MV-4-11 (cell line): ENCODE measurements around the gene CNTN4.
A peak's percentile ranks its signal among the peaks of the same experiment; 100 is the strongest.
"Not testable (repeated sequence)": the region's sequence is repeated elsewhere in the genome, so short reads cannot be mapped to it uniquely, and the experiment has no call there.

Source experiments
- DNase-seq: peaks from one replicate; lab custom pipeline; 2025; lab: John Stamatoyannopoulos, UW

The CNTN4 gene

DNA sequence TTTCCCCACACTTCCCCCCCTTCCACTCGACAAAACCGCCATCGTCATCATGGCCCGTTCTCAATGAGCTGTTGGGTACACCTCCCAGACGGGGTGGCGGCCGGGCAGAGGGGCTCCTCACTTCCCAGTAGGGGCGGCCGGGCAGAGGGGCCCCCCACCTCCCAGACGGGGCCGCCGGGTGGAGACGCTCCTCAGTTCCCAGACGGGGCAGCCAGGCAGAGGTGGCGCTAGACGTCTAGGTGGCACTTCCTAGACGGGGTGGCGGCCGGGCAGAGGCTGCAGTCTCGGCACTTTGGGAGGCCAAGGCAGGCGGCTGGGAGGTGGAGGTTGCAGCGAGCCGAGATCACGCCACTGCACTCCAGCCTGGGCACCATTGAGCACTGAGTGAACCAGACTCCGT is 818.0 kb downstream of the CNTN4 start:
- DNase-seq, result not testable (repeated sequence)

DNA sequence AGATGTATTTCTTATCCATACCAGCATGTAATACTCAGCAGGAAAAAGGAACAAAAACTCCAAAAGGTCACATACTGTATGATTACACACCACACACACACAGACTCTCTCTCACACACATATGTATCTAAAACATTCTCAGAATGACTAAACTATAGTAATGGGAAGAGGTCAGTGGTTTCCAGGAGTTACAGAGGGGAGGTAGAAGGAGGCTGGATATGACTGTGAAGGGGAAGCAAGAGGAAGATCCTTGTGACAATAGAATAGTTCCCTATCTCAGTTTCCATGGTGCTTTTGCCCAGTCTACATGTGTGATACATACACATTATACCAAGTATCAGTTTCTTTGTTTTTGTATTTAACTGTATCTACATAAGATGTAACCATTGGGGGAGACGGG is 821.4 kb downstream of the CNTN4 start:
- peak; percentile 87 for DNase-seq

DNA sequence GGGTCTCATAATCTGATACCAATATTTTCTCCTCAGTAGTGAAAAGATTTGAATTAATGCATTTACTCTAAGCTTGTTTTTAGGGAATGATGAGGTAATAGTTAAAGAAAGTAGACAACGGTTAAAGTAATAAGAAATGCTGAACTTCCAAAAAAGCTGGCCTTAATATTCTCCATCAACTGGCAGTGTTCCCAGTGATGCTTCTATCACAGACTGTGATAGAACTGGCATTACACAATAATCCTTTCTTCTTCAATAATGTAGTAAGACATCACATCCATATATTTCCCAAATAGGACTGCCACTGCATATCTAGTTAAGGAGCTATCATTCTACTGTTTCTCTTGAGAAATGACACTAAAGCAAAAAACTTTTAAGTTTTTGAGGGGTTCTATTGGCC is 822.8 kb downstream of the CNTN4 start:
- no peak for DNase-seq

DNA sequence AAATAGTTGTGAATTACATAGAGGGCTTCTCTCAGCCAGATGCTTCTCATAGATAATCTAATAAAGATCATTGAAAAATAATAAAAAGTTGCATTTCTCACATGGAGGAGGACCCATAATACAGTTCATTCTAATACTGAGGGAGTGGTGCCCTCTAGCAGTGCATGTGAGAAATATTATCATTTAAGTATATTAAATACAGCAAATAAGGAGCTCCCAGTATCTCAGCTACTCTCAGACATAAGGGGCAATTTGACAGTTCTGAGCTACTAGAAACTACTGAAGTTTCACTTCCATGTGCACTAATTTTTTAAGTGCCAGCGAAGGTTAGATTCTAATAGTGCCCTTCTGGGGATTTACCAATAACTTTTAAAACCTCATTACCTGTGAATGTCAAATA is 823.2 kb downstream of the CNTN4 start:
- peak; percentile 46 for DNase-seq

DNA sequence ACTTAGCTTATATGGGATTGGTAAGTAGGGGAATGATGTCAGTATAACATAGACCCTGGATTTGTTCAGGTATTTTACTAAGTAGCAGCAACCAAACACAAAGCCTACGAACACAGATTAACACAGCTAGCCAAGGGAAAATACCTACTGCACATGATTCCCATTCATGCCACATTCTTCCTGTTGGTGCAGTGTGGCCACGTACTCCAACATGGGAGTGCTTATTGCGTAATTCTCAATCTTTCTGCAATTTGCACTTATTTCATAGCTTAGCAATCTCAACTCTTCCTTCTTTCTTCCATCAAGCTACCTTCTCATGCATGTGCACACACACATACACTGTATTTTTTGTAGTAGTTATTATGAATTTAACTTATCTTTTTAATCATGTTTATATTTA is 824.7 kb downstream of the CNTN4 start:
- DNase-seq, result peak; percentile 21

DNA sequence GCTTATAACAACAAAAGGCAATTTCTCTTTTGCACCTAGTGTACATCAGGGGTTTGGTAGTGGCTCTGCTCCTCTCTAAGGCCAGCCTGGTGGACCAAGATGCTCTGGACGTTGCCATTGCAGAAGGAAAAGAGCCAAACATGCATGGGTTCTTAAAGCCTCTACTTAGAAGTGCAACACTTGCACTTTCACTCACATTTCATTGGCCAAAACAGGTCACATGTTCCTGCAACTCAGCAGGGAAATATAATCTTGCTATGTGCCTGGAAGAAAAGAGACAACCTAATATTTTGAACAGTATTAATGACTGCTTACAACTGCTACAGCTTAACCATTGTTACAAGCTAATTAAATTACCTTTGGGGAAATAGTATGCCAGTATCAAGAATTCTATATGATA is 828.6 kb downstream of the CNTN4 start:
- no peak for DNase-seq

DNA sequence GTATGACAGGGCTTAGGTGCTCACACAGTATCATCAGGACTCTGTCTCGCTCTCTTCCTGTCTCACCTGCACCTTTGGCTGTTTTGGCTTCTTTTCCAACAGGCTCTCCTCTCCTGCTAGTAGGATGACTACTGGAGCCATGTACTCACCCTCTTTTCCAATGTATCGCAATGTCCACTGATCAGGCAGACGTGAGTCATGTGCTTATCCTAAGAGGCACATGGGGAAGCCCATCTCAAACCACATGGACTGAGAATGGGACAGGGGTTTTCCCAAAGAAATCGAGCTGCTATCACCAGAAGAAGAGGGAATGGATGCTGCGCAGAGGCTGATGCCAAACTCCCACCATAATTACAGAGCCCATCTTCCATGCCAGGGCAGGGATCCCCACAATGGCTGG is 830.9 kb downstream of the CNTN4 start:
- DNase-seq, result no peak

DNA sequence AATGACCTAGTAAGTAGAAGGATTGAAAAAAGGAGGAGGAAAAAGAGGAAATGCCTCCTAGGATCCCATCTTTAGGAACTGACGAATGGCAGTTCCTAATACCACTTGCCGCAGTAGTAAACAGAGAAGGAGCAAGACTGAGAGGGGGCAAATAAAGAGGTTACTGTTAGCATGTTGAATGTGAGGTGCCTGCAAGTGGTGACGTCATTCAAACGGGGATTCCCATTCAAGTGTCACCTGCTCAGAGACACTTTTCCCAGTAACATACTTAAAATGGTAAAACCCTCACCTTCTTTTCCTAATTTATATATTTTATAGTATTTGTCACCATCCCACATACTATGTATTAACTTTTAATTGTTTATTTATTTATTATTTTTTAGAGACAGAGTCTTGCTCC is 832.6 kb downstream of the CNTN4 start:
- DNase-seq, result no peak

DNA sequence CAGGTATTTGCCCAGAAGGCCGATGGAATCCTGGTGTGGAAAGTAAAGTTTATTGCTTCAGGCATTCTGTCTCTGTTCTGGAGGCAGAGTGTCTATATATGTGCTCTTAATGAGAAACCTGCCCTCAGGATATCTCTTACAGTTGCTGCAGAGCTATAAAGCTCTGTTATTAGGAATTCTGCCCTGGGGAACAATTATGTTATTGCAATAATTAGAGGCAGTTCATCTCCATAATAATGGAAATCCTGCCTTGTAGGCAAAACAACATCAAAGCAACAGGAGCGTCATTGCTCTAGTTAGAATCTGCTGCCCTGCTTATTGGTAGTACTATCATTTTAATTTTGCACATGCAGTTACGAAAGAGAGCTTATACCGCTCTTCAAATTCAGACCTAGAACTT is 835.9 kb downstream of the CNTN4 start:
- no peak for DNase-seq

DNA sequence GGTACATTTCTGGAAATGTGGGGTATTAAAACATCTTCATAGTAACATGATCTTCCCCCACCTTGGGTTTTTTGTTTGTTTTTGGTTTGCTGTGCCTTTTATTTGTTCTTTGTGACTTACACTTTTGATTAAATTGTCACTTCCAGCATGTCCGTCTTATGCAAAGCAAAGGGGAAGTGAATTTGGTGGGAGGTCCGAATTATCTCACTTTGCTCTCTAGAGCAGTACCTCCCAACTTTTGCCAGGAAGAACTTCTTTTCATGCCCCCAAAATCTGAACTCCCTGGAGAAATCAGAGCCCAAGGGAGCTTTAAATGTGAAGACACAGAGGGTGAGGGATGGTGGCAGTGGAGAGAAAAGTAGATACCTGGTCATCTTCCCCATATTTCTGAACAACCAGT is 838.4 kb downstream of the CNTN4 start:
- peak; percentile 36 for DNase-seq

DNA sequence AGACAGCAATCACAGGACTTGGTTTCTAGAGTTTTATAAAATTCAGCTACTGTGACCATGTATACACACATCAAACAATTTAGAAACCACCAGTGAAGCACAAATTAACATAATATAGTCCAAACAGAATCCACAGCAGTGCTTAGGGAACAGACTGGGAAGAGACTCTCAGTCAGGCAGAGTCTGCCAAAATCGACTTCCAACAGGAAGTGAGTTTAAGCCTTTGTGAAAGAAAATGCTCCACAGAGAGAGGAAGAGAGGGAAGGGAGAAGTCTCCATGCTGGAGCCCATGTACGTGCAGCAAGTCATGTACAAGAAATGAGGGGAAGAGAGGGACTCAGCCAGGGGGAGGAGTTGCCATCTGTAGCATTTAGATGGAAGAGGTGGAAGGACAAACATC is 838.9 kb downstream of the CNTN4 start:
- DNase-seq, result peak; percentile 24

DNA sequence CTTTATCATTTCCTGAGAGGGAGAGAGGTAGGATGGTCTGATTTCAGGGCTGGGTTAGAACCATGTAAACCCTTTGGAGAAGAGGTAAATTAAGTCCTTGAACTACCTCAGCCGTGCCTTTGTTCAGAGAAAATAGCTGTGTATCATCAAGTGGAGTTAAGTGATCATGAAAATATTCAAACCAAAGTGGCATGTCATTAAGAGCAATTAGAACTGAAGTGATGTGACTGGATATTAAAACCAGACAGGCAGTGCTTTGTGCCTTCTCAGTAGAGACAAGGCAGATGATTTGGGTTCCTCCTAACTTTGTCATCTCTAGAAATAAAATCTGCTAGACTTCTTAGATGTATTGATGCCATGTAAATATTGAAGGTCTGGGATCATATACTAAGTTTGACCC is 840.0 kb downstream of the CNTN4 start:
- DNase-seq, result no peak

DNA sequence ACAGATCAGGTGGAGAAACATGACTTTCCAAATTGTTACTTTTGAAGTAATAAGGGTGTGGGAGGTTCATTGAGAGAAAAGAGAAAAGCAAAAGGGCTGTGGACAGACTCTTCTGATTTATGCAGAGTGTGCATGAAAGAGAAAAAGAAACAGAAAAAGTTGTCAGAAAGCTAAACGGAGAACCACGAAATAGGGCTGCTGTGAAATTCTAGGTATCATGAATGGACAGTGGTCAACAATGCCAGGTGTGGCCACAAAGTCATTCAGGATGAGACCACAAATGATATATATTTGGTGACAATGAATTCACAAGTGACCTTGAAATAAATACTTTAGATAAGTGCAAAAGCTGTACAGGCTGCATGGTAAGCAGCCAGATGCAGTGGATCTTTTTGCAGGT is 841.4 kb downstream of the CNTN4 start:
- no peak for DNase-seq

DNA sequence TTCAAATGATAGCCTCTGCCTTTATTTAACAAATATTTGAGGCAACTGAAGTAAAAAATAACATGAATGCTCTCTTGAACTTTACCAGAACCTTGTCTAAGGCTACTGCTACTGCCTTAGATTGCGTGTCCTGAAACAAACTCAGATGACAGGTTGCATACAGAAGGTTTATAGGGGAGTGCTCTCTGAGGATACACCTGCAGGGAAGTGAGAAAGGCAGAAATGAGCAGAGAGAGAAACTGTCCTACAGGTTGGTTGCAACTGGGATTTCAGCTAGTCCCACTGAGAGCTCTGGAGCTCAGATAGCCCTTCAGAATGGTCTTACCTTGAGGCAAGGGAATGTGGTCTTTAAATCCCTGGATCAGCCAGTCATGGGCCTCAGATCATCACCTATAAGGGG is 846.0 kb downstream of the CNTN4 start:
- no peak for DNase-seq

DNA sequence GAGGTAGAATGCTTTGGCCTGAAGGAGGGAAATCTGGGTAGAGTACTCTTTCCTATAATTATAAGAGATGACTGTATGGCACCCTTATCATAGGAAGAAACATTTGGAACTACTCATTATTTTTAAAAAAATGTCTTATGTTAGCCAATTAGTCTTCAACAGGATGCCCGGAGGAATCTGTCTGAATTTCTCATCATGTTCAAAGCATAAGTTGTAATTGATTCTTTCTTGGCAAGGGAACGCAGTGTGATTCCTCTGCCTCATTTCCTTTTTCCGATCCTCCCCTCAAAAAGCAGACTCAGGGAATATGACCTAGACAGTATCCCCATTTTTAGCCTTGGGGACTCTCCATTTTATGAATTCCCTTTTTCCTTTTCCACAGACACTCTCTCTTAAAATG is 846.5 kb downstream of the CNTN4 start:
- DNase-seq, result no peak

DNA sequence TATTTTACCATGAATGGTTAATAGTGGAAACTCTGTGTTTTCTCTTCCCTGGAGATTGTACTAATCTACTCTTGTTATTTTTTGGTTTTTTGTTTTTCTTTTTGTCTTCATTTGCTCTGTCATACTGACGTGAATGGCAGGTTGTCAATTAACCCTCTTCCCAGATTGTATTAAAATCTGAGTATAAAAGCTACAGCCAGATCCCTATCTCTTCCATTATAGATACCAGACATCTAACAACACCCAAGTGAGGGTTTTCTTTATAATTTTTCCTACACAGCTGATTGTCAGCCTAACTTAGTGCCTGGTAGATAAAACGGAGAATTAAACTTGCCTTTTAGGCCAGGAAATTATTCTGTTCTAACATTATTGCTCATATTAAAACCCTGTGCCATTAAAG is 848.9 kb downstream of the CNTN4 start:
- no peak for DNase-seq

DNA sequence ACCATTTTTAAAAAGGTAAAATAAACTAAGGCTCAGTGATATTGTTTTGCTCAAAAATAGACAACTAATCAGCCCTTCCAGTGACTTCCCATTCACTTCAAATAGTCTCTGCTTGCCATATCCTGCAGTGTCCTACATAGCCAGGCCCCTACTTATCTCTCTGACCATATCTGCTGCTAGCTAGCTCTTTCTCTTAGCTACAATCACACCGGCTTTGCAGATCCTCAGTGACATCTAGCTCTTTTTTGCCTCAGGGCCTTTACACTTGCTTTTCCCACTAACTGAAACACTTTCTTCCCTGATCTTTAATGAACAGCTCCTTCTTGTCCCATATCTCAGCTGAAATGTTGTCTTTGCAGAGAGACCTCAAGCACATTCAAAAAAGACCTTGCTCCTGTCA is 850.2 kb downstream of the CNTN4 start:
- no peak for DNase-seq

DNA sequence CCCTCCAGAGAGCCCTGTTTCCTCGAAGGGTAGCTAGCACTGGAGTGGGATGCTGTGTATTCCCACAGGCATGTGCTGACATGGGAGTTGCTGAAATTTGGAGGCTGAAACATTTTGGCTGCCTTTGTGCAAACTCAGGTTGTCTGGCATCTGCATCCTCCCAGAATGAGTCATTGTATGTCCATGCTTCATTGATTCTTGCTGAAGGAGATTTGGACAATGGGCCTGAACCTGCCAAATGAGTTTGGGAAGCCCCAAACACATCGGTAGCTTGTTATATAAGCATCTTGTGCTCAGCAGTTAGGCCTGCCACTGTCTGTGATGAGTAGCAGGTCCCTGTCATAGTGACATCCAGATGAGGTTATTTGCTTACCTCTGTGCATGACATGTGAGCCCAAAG is 851.5 kb downstream of the CNTN4 start:
- DNase-seq, result no peak

DNA sequence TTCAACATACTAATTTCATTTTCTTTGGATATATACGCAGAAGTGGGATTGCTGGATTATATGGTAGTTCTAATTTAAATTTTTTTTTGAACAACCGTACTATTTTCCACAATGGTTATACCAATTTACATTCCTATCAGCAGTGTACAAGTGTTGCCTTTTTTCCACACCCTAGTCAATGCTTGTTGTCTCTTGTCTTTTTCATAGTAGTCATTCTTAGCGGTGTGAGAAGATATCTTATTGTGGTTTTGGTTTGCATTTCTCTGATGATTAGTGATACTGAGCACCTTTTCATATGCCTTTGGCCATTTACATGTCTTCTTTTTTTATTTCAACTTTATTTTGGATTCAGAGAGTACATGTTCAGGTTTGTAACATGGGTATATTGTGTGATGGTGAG is 858.4 kb downstream of the CNTN4 start:
- DNase-seq, result no peak

DNA sequence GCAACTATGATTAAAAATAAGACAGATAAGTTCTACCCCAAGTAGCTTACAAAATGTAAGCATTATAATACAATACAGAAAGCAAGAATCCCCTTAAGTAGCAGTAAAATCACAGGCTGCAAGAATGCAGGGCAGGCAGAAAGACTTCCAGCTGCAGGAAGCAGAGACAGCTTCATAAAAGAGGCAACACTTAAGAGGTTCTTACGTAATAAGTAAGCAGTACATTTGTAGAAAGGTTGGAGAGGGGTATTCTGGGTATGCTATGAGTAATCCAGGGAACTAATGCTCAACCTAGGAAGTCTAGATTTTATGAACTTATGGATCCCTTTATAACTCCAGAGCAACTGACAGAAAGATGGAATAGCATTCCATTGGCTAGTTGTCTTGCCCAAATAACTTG is 859.9 kb downstream of the CNTN4 start:
- DNase-seq, result peak; percentile 71

DNA sequence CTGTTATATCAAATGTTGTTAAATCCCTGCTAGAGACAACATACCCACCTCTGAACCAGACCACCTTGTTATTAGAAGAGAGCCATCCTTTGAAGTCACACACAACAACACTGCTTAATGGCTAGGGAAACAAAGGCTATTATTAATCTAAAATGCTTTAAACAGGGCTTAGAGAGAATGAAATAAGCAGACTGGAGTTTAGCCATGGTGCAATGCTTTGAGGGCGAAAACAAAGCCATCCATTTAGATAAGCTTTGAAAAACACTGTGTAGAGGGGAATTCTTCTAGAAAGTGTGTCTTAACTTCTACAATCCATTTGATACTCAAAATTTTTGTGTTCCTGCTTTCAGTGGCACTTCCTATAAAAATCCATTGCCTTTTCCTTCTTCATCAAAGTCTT is 862.9 kb downstream of the CNTN4 start:
- no peak for DNase-seq

DNA sequence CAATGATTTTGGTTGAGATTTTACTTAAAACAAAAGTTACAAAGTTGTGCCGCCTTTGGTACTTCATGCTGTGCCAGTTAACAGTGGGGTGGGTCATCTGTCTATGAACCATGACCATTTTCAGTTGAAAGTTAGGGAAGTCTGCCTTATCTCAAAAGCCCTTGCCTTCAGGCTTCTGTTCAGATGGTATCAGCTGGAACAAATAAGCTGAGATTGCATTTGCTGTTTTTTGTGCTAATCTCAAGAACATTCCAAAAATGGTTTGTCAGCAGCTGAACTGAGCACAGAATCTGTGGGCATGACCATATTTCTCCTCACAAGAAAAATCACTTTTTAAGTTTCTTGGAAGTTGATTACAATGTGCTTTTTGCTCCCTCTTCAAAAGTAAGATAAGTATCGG is 869.2 kb downstream of the CNTN4 start:
- no peak for DNase-seq

DNA sequence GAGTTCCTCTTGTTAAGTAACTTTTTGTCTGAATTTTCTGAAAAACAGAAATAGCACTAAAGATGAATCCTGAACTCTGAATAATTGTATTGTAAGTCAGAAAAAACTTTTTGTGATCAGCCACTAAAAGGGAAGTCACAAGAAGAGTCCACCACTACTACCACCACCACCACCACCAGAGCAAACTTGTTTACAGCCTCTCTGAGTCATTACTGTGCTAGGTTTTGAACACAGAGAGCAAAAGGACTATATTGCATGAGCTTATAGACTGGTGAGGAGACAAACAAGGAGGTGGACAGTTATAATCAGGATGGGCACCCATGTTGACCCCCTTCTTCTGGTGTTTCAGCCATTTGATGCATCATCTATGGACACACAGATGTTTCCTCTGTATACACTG is 869.8 kb downstream of the CNTN4 start:
- DNase-seq, result peak; percentile 34

DNA sequence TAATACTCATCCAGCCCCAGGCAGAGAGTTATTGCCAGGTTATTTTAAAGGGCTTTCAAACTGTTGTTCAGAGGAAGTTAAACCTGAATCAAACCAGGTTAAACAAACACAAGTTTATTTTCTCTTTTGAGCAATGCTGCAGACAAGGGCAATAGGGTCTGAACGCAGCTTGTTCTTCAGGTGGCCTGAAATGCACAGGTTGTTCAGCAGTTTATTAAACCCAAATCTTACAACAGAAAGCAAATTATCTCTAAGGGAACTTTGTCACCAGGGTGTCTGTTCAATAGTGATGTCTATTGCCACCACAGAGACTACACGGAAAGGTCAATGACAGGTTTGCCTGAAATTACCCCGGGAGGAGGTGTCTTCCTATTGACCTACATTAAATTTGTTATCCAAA is 877.5 kb downstream of the CNTN4 start:
- no peak for DNase-seq

DNA sequence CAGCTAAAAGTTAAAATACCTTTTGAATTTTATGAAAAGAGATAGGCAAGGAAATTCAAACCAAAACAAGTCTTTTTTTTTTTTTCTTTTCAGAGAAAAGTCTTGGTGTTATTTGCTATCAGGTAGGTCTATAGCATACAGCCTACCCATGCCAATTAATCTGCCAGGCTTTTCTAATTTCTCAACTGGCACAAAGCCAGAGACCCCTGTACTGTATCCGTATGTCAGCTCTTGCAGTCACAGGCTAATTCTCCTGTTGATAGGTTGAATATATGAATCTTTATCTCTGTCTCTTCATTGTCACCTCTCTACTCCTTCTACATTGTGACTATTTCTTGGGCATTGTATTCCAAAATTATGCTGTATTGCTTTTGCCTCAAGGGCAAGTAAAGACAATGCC is 878.1 kb downstream of the CNTN4 start:
- DNase-seq, result no peak
